Dermis blood vessel endothelial cell (primary cell): ENCODE results near the gene RANBP10. TPM values are rescaled to one million over a fixed set of nuclear protein-coding genes. Genes with fewer than 3 reads are reported as not detected.
"Not testable (repeated sequence)": the region's sequence is repeated elsewhere in the genome, so short reads cannot be mapped to it uniquely, and the experiment has no call there.

Source experiments
- DNase-seq: peaks from one replicate; pipeline ENCODE4 v3.0.0; 2010
- total RNA-seq: library from RNA; depleted of rRNA; stranded (reverse); fragments of >200 nt; gene quantifications from 2 replicates; pipeline ENCODE4 v1.2.3, GENCODE V29; 2014

The RANBP10 gene
- total RNA-seq = 8.2 and 13.5 TPM in 2 replicates

GRCh38 chr16:67806428-67807147 lies at the start of gene RANBP10, which contains the start of gene TSNAXIP1:
RANBP10 (minus strand) TSS chr16:67806560; CDS start chr16:67806536, 24 bp downstream.
TSNAXIP1 (plus strand) TSS chr16:67806889; CDS start chr16:67807150, 261 bp downstream.
- peak; percentile 99 for DNase-seq

DNA sequence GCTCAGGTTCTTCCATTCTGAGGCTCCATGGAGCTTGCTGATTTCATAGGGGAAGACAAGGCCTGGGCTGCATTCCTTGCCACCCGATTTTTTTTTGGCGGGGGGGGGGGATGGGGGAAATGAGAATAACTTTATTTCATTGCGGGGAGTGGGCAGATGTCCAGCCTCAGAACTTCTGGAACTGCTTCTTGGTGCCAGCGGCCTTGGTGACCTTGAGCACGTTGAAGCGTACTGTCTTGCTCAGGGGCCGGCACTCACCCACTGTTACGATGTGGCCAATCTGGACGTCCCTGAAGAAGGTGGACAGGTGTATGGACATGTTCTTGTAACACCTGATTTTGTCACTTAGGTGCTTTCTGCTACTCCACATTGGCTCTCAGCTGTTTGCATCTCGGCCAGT lies 49.4 kb upstream of the RANBP10 start:
- no peak for DNase-seq

DNA sequence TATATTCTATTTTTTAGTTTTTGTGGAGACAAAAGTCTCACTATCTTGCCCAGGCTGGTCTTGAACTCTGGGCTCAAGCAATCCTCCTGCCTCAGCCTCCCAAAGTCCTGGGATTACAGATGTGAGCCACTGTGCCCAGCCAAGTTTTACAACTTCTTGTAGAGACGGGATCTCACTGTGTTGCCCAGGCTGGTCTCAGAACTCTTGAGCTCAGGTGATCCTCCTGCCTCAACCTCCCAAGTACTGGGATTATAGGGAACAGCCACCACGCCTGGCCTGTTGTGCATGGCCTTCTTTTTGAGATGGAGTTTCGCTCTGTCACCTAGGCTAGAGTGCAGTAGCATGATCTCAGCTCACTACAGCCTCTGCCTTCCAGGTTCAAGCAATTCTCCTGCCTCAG lies 47.3 kb upstream of the RANBP10 start:
- DNase-seq = no peak

- no peak for DNase-seq
Measured at GRCh38 chr16:67848118-67848517, 41.8 kb upstream of the RANBP10 start.

DNA sequence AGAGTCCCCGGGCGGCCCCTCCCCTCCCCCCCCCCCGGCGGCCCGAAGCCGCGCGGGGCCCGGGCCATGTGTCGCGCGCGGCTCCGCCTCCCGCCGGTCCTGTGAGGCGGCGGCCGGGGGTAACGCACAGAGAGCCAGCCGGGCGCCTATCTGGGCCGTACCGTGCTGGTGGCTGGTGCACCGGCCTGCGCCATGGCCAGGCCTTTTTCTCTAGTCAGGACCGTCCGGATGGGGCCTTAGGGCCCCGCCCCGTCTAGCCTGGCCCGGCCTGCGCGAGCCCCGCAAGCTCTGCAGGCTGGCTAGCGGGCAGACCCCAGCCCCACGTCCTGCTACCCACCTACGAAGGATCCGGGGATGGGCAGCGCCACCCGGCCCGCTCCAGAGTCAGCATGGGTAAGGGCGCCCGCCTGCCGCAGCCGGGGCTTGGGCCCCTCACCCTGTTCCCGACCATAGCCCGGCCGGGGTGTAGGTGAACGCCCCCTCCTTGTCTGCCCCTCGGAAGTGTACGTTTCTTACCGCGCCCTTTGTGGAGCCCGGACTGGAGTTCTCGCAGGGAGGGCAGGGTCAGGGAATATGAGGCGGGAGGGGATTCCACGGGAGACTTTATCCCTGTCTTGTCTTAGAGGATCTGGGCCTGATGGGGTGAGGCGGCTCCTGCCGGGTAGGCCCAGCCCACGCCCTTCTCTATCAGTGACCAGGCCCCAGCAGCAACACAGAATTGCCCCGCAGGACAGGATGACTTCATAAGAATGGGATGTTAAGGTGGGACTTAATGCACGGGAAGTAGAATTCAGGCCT lies 40.9 kb upstream of the RANBP10 start, which contains the start of gene CENPT:
TSS of gene CENPT (minus strand) at position 630 of the 798 bp plus-strand sequence. CDS start 13,834 bp downstream, outside the sequence.
- DNase-seq = peak; percentile 72

- peak; percentile 94 for DNase-seq
Measured at GRCh38 chr16:67846320-67847063, 40.1 kb upstream of the RANBP10 start, which contains the start of gene NUTF2. NUTF2 (plus strand) TSS chr16:67846933; CDS start chr16:67865131, 18,198 bp downstream.

- DNase-seq = peak; percentile 12
Measured at GRCh38 chr16:67846063-67846319, 39.6 kb upstream of the RANBP10 start.

DNA sequence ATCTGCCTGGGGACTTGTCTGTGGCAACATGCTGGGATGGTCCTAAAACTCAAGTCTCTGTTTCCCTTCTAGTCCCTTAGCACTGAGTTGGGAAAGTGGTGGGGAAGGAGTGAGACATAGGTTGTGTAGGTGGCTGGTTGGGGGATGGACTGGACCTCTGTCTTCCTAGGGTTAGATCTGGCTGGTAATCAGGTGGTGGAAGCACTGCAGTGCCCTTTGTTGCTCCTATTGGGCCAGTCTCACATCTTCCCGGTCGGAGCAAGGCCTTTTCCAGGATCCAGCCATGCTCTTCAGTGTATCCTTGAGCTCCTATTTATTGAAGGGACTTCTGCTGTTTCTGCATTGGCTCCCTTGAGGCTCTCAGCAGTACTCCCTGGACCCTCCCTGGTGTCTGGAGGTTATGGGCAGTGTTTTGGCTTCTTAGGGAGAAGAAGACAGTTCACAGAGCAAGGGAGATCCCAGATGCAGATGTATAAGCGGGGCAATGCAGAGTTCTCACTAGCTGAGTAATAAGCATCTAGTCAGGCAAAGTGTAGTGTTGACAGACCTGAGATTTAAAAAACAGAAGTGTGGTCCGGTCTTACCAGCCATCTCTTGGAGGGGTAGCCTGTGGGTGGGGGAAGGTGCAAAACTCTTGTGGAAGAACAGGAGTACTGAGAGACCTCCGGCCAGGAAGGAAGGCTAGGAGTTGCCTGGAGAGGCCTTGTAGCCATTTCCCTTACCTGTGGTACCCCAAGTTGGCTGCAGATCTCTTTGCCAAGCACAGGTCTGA lies 39.1 kb upstream of the RANBP10 start:
- no peak for DNase-seq

DNA sequence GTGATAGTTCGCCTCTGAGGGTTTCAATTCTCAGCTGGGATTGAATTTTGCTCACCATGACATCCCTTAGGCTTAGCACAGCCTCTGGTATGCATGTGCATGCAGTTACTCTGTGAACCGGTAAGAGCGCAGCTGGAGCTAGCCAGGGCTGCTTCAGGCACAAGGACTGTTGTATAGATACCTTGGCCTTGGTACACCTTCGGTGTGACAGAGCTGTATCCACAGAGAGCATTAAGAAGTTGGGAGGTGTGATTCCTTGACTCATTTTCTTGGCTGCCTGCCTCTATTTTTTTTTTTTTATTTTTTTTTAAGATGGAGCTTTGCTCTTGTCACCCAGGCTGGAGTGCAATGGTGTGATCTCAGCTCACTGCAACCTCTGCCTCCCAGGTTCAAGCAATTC lies 38.1 kb upstream of the RANBP10 start:
- no peak for DNase-seq

GRCh38 chr16:67843343-67843765 lies 37.0 kb upstream of the RANBP10 start:
- DNase-seq = no peak

DNA sequence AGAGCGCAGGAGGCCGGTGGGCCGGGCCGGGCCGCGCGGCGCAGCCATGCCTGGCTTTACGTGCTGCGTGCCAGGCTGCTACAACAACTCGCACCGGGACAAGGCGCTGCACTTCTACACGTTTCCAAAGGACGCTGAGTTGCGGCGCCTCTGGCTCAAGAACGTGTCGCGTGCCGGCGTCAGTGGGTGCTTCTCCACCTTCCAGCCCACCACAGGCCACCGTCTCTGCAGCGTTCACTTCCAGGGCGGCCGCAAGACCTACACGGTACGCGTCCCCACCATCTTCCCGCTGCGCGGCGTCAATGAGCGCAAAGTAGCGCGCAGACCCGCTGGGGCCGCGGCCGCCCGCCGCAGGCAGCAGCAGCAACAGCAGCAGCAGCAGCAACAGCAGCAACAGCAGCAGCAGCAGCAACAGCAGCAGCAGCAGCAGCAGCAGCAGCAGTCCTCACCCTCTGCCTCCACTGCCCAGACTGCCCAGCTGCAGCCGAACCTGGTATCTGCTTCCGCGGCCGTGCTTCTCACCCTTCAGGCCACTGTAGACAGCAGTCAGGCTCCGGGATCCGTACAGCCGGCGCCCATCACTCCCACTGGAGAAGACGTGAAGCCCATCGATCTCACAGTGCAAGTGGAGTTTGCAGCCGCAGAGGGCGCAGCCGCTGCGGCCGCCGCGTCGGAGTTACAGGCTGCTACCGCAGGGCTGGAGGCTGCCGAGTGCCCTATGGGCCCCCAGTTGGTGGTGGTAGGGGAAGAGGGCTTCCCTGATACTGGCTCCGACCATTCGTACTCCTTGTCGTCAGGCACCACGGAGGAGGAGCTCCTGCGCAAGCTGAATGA lies 36.4 kb upstream of the RANBP10 start:
- peak; percentile 77 for DNase-seq

DNA sequence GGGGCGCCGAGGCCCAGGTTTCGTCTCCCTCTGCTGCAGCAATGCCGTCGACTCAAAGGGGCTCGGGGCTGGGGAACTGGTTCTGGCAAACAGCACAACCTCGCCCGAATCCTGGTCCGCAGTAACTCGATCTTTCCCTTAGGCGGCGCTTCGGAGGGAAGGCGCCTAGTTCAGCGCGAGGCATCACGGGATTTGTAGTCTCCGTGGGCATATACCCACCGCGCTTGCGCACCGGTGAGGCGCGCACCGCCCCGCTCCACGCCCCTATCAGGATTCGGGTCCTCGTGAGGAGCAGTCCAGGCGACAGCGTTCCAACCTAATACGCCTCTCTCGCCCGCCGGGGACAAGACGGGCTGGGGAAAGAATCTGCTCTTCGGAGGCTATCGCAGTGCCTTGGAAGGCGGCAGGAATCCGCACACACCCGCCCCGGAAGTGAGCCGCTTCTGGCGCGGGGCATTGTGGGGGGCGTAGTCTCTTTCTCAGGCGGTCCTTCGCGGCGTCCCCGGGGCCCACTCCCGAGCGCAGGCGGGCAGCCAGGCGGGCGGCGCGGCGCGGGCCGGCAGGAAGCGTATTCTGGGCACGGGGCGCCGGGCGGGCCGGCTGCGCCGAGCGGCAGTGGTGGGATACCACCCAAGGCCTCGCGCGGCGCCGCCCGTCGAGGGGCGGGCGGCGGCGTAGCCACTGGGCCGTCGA lies 35.6 kb upstream of the RANBP10 start, which contains the start of gene THAP11:
TSS of gene THAP11 (plus strand) at position 505 of the 693 bp plus-strand sequence. CDS start 235 bp downstream, outside the sequence.
- DNase-seq = peak; percentile 98

DNA sequence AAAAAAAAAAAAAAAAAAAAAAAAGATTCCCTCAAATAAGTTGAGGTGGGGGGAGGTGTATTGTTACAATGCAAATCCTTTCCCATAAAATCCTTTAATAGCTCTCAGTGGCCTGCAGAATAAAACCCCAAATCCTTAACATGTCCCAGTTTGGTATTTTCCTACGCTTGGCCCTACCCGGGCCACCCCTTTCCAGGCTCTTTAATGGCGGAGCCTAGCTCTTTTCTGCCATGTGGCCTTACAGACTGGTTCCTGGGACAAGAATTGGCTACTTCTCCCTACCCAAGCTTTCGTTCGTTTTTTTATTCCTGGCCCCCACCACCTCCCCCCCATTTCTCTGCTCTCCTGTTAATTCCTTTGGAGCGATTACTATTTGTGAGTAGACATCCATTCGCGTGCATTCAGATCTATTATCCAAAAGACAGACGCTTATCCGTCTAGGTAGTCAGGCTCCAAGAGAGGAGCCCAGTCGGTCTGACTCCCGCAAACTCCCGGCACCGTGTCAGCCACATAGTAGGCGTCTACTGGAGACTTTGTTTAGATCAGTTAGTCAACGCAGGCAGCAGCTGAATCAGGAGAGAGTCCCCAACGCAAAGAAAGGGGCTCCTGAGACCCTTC lies 34.9 kb upstream of the RANBP10 start:
- no peak for DNase-seq

- no peak for DNase-seq
Measured at GRCh38 chr16:67837811-67838210, 31.5 kb upstream of the RANBP10 start.

- DNase-seq = not testable (repeated sequence)
Measured at GRCh38 chr16:67837190-67837589, 30.8 kb upstream of the RANBP10 start.

DNA sequence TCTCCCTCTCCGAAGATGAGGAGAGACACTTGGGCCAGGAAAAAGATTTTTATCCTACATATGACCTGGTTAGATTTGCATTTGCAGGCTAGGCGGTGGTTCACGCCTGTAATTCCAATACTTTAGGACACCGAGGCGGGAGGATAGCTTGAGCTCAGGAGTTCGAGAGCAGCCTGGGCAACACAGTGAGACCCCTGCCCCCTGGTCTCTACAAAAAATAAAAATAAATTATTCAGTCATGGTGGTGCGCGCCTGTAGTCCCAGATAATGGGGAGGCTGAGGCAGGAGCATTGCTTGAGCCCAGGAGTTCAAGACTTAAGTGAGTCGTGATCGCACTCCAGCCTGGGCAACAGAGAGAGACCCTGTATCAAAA lies 27.9 kb upstream of the RANBP10 start:
- no peak for DNase-seq

DNA sequence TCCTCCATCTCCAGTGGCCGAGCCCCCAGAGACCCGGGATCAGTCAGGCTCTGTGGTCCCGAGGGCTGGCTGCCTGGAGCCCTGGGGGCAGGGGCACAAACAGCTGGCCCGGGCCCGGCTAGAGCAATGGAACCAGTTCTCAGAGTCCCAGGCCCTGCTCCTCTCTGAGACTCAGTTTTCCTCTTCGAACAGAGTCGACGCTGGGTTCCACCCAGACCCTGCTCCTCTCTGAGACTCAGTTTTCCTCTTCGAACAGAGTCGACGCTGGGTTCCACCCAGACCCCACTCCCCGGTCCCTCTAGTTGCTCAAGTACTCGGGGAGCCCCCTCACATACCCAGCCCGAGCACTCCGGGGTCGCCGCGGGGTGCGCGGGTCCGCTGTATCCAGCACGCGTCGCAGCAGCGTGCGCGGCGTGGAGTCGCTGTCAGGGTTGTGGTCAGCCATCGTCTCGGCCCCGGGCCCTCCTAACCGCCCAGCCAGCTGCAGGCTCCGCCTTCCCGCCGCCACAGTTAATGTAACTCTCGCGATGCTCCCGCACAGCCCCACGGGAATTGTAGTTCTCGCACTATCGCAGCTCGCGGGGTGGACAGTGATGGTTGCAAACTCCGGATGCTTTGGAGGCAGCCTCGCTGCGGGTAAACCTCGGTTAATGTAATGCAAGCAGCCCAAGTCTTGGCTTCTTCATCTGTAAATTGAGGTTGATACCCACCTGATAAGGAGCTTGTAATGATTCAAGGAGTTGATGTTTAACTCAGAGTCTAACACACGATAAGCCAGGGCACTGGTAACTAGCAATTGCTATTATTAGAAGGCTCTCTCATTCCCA lies 27.3 kb upstream of the RANBP10 start:
- peak; percentile 94 for DNase-seq

DNA sequence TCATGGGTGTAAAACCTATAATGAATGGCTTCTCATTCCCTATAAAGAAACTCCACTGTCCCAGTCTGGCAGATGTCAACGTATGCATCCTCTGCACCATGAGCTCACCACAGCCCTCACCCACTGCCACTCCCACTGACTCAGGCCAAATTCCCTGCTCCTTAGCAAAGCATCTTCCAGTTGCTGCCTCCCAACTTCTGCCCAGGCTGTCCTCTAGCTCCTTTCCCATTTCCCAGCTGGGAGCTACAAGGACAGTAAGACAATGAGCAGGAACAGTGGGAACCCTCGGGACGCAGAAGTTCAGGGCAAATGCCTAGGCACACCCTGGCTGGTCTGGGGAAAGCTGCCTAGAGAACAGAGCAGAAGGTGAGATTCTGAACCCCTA lies 26.7 kb upstream of the RANBP10 start:
- peak; percentile 44 for DNase-seq

- no peak for DNase-seq
Measured at GRCh38 chr16:67828651-67829050, 22.3 kb upstream of the RANBP10 start.
